Upper lobe of right lung (tissue), 1 donor: ENCODE results near the gene DAB1. TPM values are rescaled to one million over a fixed set of nuclear protein-coding genes. Genes with fewer than 3 reads are reported as not detected.

Source experiments
- ATAC-seq: fragments of 200-7000 bp; cut with Tn5 transposase; one replicate; pipeline ENCODE4 v1.9.1; 2020; ENCODE audit warnings: mild to moderate bottlenecking, moderate library complexity
- DNase-seq: peaks from one replicate; pipeline ENCODE4 v3.0.0-alpha.2; 2020
- H3K27ac ChIP-seq: fragments of 200-600 bp; one replicate; pipeline ENCODE4 v1.8.0; 2022
- H3K27me3 ChIP-seq: fragments of 200-600 bp; one replicate; pipeline ENCODE4 v1.8.0; 2022; ENCODE audit warnings: mild to moderate bottlenecking
- H3K36me3 ChIP-seq: fragments of 200-600 bp; one replicate; pipeline ENCODE4 v1.8.0; 2022
- H3K4me1 ChIP-seq: fragments of 200-600 bp; one replicate; pipeline ENCODE4 v1.8.0; 2022
- H3K4me3 ChIP-seq: fragments of 200-600 bp; one replicate; pipeline ENCODE4 v1.8.0; 2022; ENCODE audit warnings: mild to moderate bottlenecking
- H3K9me3 ChIP-seq: fragments of 200-600 bp; one replicate; pipeline ENCODE4 v1.8.0; 2022
- CTCF ChIP-seq: fragments of 200-600 bp; IDR thresholded peaks from one replicate; pipeline ENCODE4 v1.8.0; 2022; ENCODE audit warnings: antibody characterized with exemption
- intact Hi-C: fragments of 100-400 bp; cut with DNase I; formaldehyde crosslinking; loops from one replicate; pipeline ENCODE4 v1.11.0; 2022
- total RNA-seq: library from RNA; stranded (reverse); fragmentation: NEBNext Ultra II Directional; extraction: Animal tissue kit (Norgen Biotek cat#: 25700); gene quantifications from one replicate; pipeline ENCODE4 v1.2.1, GENCODE V29; 2021
- donor health status: DM: no; HTN: yes; CAD: no; lungs with severe emphysema.

DAB1 gene
- total RNA-seq, 1 donor from 2014 or later: 0.29 TPM

DNA sequence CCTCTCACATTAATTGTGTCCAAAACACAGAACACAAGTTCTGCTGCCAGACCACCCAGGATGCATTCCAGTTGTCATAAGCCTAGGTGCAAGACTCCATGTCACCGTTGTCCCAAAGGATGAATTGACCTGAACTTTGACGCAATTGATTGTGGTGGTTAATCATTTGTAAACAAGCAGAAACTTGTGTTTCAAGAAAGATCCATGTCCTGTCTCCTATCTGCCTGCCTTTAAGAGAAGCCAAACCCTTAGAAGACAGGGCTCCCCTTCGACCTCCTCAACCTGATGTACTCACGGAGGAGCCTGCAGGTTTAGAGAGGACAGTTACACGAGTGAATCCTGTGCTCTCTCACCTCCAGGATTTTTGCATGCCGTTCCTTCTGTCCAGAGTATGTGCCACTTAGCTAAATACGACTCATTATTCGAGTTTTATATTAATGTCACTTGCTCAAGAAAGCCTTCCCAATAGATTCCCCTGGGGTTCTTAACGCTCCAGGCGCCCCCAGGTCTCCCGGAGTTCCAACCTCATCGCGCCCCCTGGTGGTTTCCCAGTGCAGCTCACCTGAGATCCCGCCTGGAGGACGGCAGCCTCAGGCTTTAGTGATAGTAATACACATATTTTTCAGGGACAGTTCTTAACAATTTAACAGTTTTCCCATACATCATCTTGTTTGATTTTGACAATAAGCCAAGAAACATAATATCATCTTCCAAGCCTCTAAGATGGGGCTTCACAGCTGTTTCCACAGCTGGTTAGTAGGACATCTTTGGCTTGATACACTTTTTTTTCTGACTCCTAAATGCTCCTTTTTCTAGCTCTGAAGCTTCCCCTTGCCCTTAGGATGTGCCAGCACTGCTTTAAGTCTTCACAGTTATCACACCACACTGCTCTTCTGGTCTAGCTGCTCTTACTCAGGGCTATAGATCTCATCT lies 455.7 kb downstream of the DAB1 start:
- H3K36me3 ChIP-seq: no peaks in the 10 kb centered on the region
- H3K27ac ChIP-seq: no peak overlapping the region
- intact Hi-C loops: no loop called here
- no peak overlapping the region for H3K4me3 ChIP-seq
- DNase-seq (peak; percentile 73), ATAC-seq (peak; percentile 57)
- no peaks in the 10 kb centered on the region for H3K9me3 ChIP-seq
- TF ChIP-seq CTCF: peak; percentile 51
- H3K4me1 ChIP-seq: no peaks in the 10 kb centered on the region
- H3K27me3 ChIP-seq: no peaks in the 10 kb centered on the region

DNA sequence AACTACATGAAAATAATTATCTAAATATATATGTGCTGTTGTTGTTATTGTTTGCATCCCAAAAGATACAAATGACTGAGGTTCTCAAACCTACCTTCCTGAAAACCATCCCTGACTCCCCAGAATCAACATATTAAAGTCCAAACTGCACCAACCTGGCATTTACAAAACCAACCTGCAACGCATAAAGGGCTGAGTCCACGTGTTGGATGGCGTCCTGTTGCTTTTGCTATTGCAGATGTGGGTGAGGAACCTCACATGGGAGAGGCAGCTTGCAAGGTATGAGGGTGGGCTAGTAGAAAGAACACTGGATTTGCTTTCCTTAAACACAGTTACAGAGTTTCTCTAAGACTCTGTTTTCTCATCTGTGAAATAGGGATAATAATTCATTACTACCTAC lies 456.5 kb downstream of the DAB1 start:
- intact Hi-C loops: no loop called here
- H3K27me3 ChIP-seq: no peaks in the 10 kb centered on the region
- H3K4me3 ChIP-seq: no peak overlapping the region
- no peaks in the 10 kb centered on the region for H3K4me1 ChIP-seq
- no peak overlapping the region for H3K27ac ChIP-seq
- no peak for TF ChIP-seq CTCF
- no peak for ATAC-seq
- no peak for DNase-seq
- no peaks in the 10 kb centered on the region for H3K36me3 ChIP-seq
- no peaks in the 10 kb centered on the region for H3K9me3 ChIP-seq

GRCh38 chr1:56966698-56966999 lies 457.2 kb downstream of the DAB1 start:
- H3K9me3 ChIP-seq: no peaks in the 10 kb centered on the region
- DNase-seq: no peak

GRCh38 chr1:56965916-56966697 lies 457.8 kb downstream of the DAB1 start, which contains the start of gene C8B:
C8B (minus strand) TSS chr1:56966015; CDS start chr1:56965948, 67 bp downstream.
- no peak within 1 kb of the TSS for H3K27ac ChIP-seq
- H3K27me3 ChIP-seq: no peaks in the 10 kb centered on the region
- ATAC-seq: no peak
- no peak for TF ChIP-seq CTCF
- H3K9me3 ChIP-seq: no peaks in the 10 kb centered on the region
- DNase-seq: no peak
- H3K4me1 ChIP-seq: no peaks in the 10 kb centered on the region
- H3K36me3 ChIP-seq: no peaks in the 10 kb centered on the region
- H3K4me3 ChIP-seq: no peak within 1 kb of the TSS
- intact Hi-C loops: no loop called here

More at GRCh38 chr1:56966698-56966999, 457.2 kb downstream of the DAB1 start:
- intact Hi-C loops: no loop called here
- no peak overlapping the region for H3K4me3 ChIP-seq
- H3K27me3 ChIP-seq: no peaks in the 10 kb centered on the region
- no peaks in the 10 kb centered on the region for H3K4me1 ChIP-seq
- H3K36me3 ChIP-seq: no peaks in the 10 kb centered on the region
- no peak for TF ChIP-seq CTCF
- H3K27ac ChIP-seq: no peak overlapping the region
- no peak for ATAC-seq

DNA sequence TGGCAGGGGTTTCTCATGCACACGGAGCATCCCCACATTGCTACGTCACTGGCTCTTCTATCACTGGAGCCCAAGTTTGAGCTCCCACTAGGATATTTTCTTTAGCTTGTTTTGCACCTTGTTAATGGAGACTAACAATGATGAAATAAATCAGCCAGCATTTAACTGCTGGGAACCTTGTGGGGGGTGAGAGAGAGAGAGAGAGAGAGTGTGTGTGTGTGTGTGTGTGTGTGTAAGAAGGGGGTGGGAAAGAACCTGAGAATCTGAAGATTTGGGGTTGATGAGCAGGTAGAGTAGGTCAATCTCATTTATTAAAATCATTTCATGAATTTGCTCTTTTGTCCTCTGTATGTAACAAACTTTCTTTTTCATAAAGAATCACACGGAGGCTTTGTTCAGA lies 458.7 kb downstream of the DAB1 start:
- no peaks in the 10 kb centered on the region for H3K36me3 ChIP-seq
- no peak overlapping the region for H3K4me3 ChIP-seq
- DNase-seq (no peak), ATAC-seq (no peak)
- intact Hi-C loops: no loop called here
- H3K9me3 ChIP-seq: no peaks in the 10 kb centered on the region
- H3K27me3 ChIP-seq: no peaks in the 10 kb centered on the region
- no peak overlapping the region for H3K27ac ChIP-seq
- no peaks in the 10 kb centered on the region for H3K4me1 ChIP-seq
- TF ChIP-seq CTCF: no peak
